ENCODE results near the gene FOXO6. TPM values are rescaled to one million over a fixed set of nuclear protein-coding genes. Genes with fewer than 3 reads are reported as not detected.

Gene FOXO6
- total RNA-seq, 1 donor from 2014 or later, result 11.7 TPM

GRCh38 chr1:41315146-41315822 is 46.0 kb upstream of the FOXO6 start:
- TF ChIP-seq CTCF (IDR thresholded peaks at IDR 0.05; ENCODE audit: partially characterized antibody, unreplicated experiment), result no peak
- Mint-ChIP-seq H3K36me3 (ENCODE audit: unreplicated experiment) (no peaks in the 10 kb centered on the region), H3K27ac (ENCODE audit: unreplicated experiment) (peak overlapping the region; percentile 72), H3K4me3 (ENCODE audit: unreplicated experiment) (peak overlapping the region; percentile 5), H3K4me1 (ENCODE audit: low read depth, unreplicated experiment) (peaks cover 21% of the 10 kb centered on the region), H3K27me3 (ENCODE audit: unreplicated experiment) (peaks cover 4% of the 10 kb centered on the region), H3K9me3 (ENCODE audit: unreplicated experiment) (peaks cover 15% of the 10 kb centered on the region)
- DNase-seq, result no peak

GRCh38 chr1:41315871-41316270 is 45.4 kb upstream of the FOXO6 start:
- peaks cover 6% of the 10 kb centered on the region for H3K27me3 Mint-ChIP-seq (ENCODE audit: unreplicated experiment)
- peaks cover 25% of the 10 kb centered on the region for H3K4me1 Mint-ChIP-seq (ENCODE audit: low read depth, unreplicated experiment)
- no peak overlapping the region for H3K4me3 Mint-ChIP-seq (ENCODE audit: unreplicated experiment)
- H3K9me3 Mint-ChIP-seq (ENCODE audit: unreplicated experiment), result peaks cover 18% of the 10 kb centered on the region
- H3K27ac Mint-ChIP-seq (ENCODE audit: unreplicated experiment), result peak overlapping the region; percentile 72
- no peaks in the 10 kb centered on the region for H3K36me3 Mint-ChIP-seq (ENCODE audit: unreplicated experiment)
- DNase-seq, result no peak
- no peak for TF ChIP-seq CTCF (IDR thresholded peaks at IDR 0.05; ENCODE audit: partially characterized antibody, unreplicated experiment)

- Mint-ChIP-seq H3K27ac (ENCODE audit: unreplicated experiment) (no peak overlapping the region), H3K36me3 (ENCODE audit: unreplicated experiment) (no peaks in the 10 kb centered on the region), H3K4me1 (ENCODE audit: low read depth, unreplicated experiment) (peaks cover 33% of the 10 kb centered on the region), H3K4me3 (ENCODE audit: unreplicated experiment) (no peak overlapping the region), H3K9me3 (ENCODE audit: unreplicated experiment) (peaks cover 23% of the 10 kb centered on the region), H3K27me3 (ENCODE audit: unreplicated experiment) (peaks cover 6% of the 10 kb centered on the region)
- DNase-seq, result no peak
- no peak for TF ChIP-seq CTCF (IDR thresholded peaks at IDR 0.05; ENCODE audit: partially characterized antibody, unreplicated experiment)
Observed at GRCh38 chr1:41317361-41317760, 43.9 kb upstream of the FOXO6 start.

GRCh38 chr1:41318135-41318534 is 43.1 kb upstream of the FOXO6 start:
- no peak overlapping the region for H3K27ac Mint-ChIP-seq (ENCODE audit: unreplicated experiment)
- peaks cover 6% of the 10 kb centered on the region for H3K27me3 Mint-ChIP-seq (ENCODE audit: unreplicated experiment)
- H3K9me3 Mint-ChIP-seq (ENCODE audit: unreplicated experiment), result peaks cover 23% of the 10 kb centered on the region
- no peaks in the 10 kb centered on the region for H3K36me3 Mint-ChIP-seq (ENCODE audit: unreplicated experiment)
- H3K4me1 Mint-ChIP-seq (ENCODE audit: low read depth, unreplicated experiment), result peaks cover 34% of the 10 kb centered on the region
- H3K4me3 Mint-ChIP-seq (ENCODE audit: unreplicated experiment), result no peak overlapping the region
- no peak for DNase-seq
- no peak for TF ChIP-seq CTCF (IDR thresholded peaks at IDR 0.05; ENCODE audit: partially characterized antibody, unreplicated experiment)

GRCh38 chr1:41319106-41319755 is 42.0 kb upstream of the FOXO6 start:
- no peaks in the 10 kb centered on the region for H3K36me3 Mint-ChIP-seq (ENCODE audit: unreplicated experiment)
- DNase-seq, result no peak

More at GRCh38 chr1:41319106-41319755, 42.0 kb upstream of the FOXO6 start:
- Mint-ChIP-seq H3K4me3 (ENCODE audit: unreplicated experiment) (no peak overlapping the region), H3K9me3 (ENCODE audit: unreplicated experiment) (peaks cover 23% of the 10 kb centered on the region), H3K27ac (ENCODE audit: unreplicated experiment) (no peak overlapping the region), H3K27me3 (ENCODE audit: unreplicated experiment) (peaks cover 6% of the 10 kb centered on the region), H3K4me1 (ENCODE audit: low read depth, unreplicated experiment) (peaks cover 31% of the 10 kb centered on the region)
- TF ChIP-seq CTCF (IDR thresholded peaks at IDR 0.05; ENCODE audit: partially characterized antibody, unreplicated experiment), result no peak
